ENCODE measurements around the gene PPP2R2D.
"Not testable (repeated sequence)": the region's sequence is repeated elsewhere in the genome, so short reads cannot be mapped to it uniquely, and the experiment has no call there.

The PPP2R2D gene

GRCh38 chr10:131882151-131882550, 18.7 kb upstream of the PPP2R2D start:
- Histone ChIP-seq H3K79me2 (no peaks in the 10 kb centered on the region), H3K9ac (no peak overlapping the region), H3K27ac (no peak overlapping the region), H3K36me3 (ENCODE audit: control insufficient read depth, insufficient read depth, low read length) (no peaks in the 10 kb centered on the region), H3K27me3 (ENCODE audit: control insufficient read depth, insufficient read depth, low read length) (no peaks in the 10 kb centered on the region), H3K9me3 (ENCODE audit: control insufficient read depth, low read length) (no peaks in the 10 kb centered on the region), H3K4me3 (ENCODE audit: low read depth, low read length) (no peak overlapping the region), H3K4me2 (ENCODE audit: low read length) (no peak overlapping the region), H2AFZ (no peak overlapping the region), H3K4me1 (no peaks in the 10 kb centered on the region)
- TF ChIP-seq CTCF (IDR thresholded peaks at IDR 0.05), result no peak

- Histone ChIP-seq H3K36me3 (ENCODE audit: control insufficient read depth, insufficient read depth, low read length) (no peaks in the 10 kb centered on the region), H3K9me3 (ENCODE audit: control insufficient read depth, low read length) (no peaks in the 10 kb centered on the region), H3K27me3 (ENCODE audit: control insufficient read depth, insufficient read depth, low read length) (no peaks in the 10 kb centered on the region), H2AFZ (no peak overlapping the region), H3K4me1 (no peaks in the 10 kb centered on the region), H3K4me3 (ENCODE audit: low read depth, low read length) (no peak overlapping the region), H3K9ac (no peak overlapping the region), H3K79me2 (no peaks in the 10 kb centered on the region), H3K27ac (no peak overlapping the region), H3K4me2 (ENCODE audit: low read length) (no peak overlapping the region)
- no peak for TF ChIP-seq CTCF (IDR thresholded peaks at IDR 0.05)
Observed at GRCh38 chr10:131882590-131883451, 18.0 kb upstream of the PPP2R2D start.

- H2AFZ ChIP-seq; H3K4me3 ChIP-seq (ENCODE audit: low read depth, low read length); H3K79me2 ChIP-seq; H3K36me3 ChIP-seq (ENCODE audit: control insufficient read depth, insufficient read depth, low read length); H3K9ac ChIP-seq; H3K27ac ChIP-seq; H3K27me3 ChIP-seq (ENCODE audit: control insufficient read depth, insufficient read depth, low read length); H3K9me3 ChIP-seq (ENCODE audit: control insufficient read depth, low read length); H3K4me1 ChIP-seq; H3K4me2 ChIP-seq (ENCODE audit: low read length): not testable (repeated sequence)
Observed at GRCh38 chr10:131883621-131884393, 17.0 kb upstream of the PPP2R2D start.

- H3K4me1 ChIP-seq, result no peaks in the 10 kb centered on the region
Observed at GRCh38 chr10:131885391-131886165, 15.2 kb upstream of the PPP2R2D start.

More at GRCh38 chr10:131885391-131886165, 15.2 kb upstream of the PPP2R2D start:
- Histone ChIP-seq H3K27ac (no peak overlapping the region), H3K4me2 (ENCODE audit: low read length) (no peak overlapping the region), H3K9ac (no peak overlapping the region), H2AFZ (peak overlapping the region; percentile 13), H3K4me3 (ENCODE audit: low read depth, low read length) (no peak overlapping the region), H3K79me2 (no peaks in the 10 kb centered on the region), H3K36me3 (ENCODE audit: control insufficient read depth, insufficient read depth, low read length) (no peaks in the 10 kb centered on the region), H3K27me3 (ENCODE audit: control insufficient read depth, insufficient read depth, low read length) (no peaks in the 10 kb centered on the region), H3K9me3 (ENCODE audit: control insufficient read depth, low read length) (no peaks in the 10 kb centered on the region)
- peak; percentile 98 for TF ChIP-seq CTCF (IDR thresholded peaks at IDR 0.05)

Measured in parathyroid adenoma (tissue), 2 donors.